Measurements from ENCODE around the gene RPL14.

Gene RPL14

GRCh38 chr3:40511031-40511718 lies 54.0 kb downstream of the RPL14 start:
- Histone ChIP-seq H3K27me3 (ENCODE audit: insufficient read depth, low read length) (no peaks in the 10 kb centered on the region), H3K4me1 (ENCODE audit: insufficient read depth, low read length) (peaks cover 4% of the 10 kb centered on the region), H3K4me3 (ENCODE audit: low read length) (no peak overlapping the region), H3K36me3 (ENCODE audit: insufficient read depth, low read length) (peaks cover 54% of the 10 kb centered on the region), H3K9me3 (ENCODE audit: low read length) (no peaks in the 10 kb centered on the region), H2AFZ (ENCODE audit: low read depth, low read length) (no peak overlapping the region)

DNA sequence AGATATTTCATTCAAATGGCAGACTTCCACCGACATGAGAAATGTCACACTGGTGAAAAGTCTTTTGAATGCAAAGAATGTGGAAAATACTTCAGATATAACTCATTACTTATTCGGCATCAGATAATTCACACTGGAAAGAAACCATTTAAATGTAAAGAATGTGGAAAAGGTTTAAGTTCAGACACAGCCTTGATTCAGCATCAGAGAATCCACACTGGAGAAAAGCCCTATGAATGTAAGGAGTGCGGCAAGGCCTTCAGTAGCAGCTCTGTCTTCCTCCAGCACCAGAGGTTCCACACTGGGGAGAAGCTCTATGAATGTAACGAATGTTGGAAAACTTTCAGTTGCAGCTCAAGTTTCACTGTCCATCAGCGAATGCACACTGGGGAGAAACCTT lies 59.1 kb downstream of the RPL14 start:
- Histone ChIP-seq H3K4me3 (ENCODE audit: low read length) (no peak overlapping the region), H3K4me1 (ENCODE audit: insufficient read depth, low read length) (no peaks in the 10 kb centered on the region), H3K9me3 (ENCODE audit: low read length) (peaks cover 2% of the 10 kb centered on the region), H3K36me3 (ENCODE audit: insufficient read depth, low read length) (peaks cover 44% of the 10 kb centered on the region), H2AFZ (ENCODE audit: low read depth, low read length) (no peak overlapping the region), H3K27me3 (ENCODE audit: insufficient read depth, low read length) (no peaks in the 10 kb centered on the region)

- Histone ChIP-seq H3K36me3 (ENCODE audit: insufficient read depth, low read length) (peaks cover 29% of the 10 kb centered on the region), H3K9me3 (ENCODE audit: low read length) (peaks cover 2% of the 10 kb centered on the region), H3K27me3 (ENCODE audit: insufficient read depth, low read length) (no peaks in the 10 kb centered on the region), H2AFZ (ENCODE audit: low read depth, low read length) (no peak overlapping the region), H3K4me3 (ENCODE audit: low read length) (no peak overlapping the region), H3K4me1 (ENCODE audit: insufficient read depth, low read length) (no peaks in the 10 kb centered on the region)
Measured at GRCh38 chr3:40518067-40518466, 60.9 kb downstream of the RPL14 start.
